ENCODE results near the gene FOXJ1. TPM values are rescaled to one million over a fixed set of nuclear protein-coding genes. Genes with fewer than 3 reads are reported as not detected.

The FOXJ1 gene
- total RNA-seq, 1 donor from 2014 or later, result not detected

DNA sequence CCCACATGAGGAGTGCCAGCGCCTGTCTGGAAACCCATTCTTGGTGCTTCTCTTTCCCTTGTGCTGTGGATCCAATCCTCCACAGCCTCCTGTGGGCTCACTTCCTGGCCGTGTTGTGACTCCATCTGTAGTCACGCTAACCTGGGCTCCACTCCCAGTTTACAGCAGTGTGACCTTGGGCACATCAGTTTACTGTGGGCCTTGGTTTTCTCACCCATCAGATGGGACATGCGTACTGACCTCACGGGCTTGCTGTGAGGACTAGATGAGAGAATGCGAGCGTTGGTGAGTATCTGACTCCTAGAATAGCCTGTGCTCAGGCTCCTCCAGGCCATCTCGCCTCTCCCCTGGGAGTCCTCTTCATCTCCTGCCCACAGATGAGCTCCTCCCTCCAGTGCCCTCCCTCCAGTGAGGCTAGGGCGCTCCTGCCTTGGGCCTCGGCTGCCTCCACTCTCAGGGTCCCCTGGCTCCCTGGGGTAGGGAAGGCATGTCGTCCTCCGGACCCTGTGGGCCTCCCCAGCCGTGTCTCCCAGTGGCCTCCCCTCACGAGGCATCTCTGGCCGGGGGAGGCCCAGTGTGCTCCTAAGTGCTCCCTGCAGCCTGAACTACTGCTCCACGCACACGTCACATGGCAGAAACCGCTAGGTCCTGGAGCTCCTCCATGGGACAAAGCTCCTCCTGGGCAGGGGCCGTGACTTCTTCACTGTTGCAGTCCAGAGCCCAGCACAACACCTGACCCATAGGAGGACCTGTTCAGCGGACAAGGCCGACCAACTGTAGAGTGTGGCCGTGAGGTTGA, 5.2 kb upstream of the FOXJ1 start:
- peaks cover 48% of the 10 kb centered on the region for H3K4me1 ChIP-seq
- H3K9me3 ChIP-seq (replicated peaks), result no peaks in the 10 kb centered on the region
- intact Hi-C loops (cut with micrococcal nuclease), result no loop called here
- H3K27me3 ChIP-seq (ENCODE audit: low read depth), result no peaks in the 10 kb centered on the region
- H3K27ac ChIP-seq (replicated peaks), result peak overlapping the region; percentile 41
- no peak overlapping the region for H3K4me3 ChIP-seq
- TF ChIP-seq, protein P1, sequence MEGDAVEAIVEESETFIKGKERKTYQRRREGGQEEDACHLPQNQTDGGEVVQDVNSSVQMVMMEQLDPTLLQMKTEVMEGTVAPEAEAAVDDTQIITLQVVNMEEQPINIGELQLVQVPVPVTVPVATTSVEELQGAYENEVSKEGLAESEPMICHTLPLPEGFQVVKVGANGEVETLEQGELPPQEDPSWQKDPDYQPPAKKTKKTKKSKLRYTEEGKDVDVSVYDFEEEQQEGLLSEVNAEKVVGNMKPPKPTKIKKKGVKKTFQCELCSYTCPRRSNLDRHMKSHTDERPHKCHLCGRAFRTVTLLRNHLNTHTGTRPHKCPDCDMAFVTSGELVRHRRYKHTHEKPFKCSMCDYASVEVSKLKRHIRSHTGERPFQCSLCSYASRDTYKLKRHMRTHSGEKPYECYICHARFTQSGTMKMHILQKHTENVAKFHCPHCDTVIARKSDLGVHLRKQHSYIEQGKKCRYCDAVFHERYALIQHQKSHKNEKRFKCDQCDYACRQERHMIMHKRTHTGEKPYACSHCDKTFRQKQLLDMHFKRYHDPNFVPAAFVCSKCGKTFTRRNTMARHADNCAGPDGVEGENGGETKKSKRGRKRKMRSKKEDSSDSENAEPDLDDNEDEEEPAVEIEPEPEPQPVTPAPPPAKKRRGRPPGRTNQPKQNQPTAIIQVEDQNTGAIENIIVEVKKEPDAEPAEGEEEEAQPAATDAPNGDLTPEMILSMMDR (IDR thresholded peaks at IDR 0.05; ENCODE audit: borderline replicate concordance), result no peak
- peaks cover 5% of the 10 kb centered on the region for H3K36me3 ChIP-seq
- DNase-seq, result no peak

DNA sequence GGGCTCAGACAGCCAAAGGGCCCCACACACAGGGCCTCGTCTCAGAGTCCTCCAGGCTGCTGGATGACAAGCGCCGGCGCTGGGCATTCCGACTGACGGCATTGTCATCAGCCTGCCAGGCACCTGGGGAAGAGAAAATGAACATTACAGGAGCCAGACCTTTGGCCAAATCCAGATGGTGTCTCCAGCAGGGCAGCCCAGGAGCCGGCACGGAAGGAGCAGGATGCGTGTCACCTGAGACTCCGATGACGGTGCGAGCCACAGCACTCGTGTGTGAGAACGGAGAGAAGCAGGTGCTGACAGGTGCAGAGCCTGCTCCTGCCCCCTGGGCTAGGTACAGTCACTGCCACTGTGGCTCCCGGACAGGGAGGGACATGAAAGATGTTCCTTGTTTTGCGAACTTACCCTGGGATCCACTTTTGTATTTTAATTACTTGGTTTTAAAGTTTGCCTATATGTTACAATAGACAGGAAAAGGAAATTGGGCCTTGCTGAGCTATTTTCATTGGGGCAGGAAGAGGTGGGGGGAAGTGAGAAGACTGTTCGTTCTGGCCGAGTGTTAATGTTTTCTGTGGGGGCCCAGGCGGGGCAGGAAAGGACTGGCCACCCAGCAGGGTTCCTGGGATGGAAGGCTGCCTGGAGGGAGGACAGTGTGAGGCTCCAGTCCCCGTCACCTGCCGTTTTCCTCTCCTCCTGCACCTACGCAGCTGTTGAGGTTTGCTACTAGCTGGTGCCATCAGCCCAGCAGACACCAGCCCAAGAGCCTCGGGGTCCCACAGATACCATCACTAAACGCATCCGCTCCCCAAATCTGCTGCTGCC, 4.4 kb upstream of the FOXJ1 start:
- Histone ChIP-seq H3K27ac (replicated peaks) (peak overlapping the region; percentile 41), H3K4me1 (peaks cover 56% of the 10 kb centered on the region), H3K4me3 (peak overlapping the region; percentile 25), H3K36me3 (no peaks in the 10 kb centered on the region), H3K9me3 (replicated peaks) (no peaks in the 10 kb centered on the region), H3K27me3 (ENCODE audit: low read depth) (peaks cover 6% of the 10 kb centered on the region)
- DNase-seq, result no peak
- intact Hi-C loops (cut with micrococcal nuclease), result no loop called here
- TF ChIP-seq, protein P1 (IDR thresholded peaks at IDR 0.05; ENCODE audit: borderline replicate concordance), result no peak

DNA sequence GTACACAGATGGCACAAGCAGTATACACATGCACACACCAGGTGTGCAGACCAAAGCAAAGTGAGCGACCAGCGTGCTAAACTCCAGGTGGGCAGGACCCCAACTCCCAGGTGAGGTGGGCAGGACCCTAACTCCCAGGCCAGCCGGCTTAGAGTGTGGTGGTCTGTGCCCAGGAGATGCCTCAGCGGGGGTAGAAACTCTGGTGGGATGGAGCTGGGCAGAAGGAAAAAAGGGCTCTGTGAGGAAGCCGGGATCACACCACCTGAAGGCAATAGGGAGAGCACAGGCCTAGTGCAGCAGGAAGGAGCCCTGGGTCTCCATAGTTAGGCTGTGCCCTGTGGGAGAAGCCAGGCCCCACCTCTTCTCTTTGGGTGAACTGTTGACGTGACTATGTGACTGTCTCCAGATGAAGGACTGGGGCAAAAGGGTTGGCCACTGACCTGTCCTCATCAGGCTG, 1.6 kb upstream of the FOXJ1 start:
- Histone ChIP-seq H3K27ac (replicated peaks) (no peak overlapping the region), H3K4me1 (peaks cover 73% of the 10 kb centered on the region), H3K4me3 (no peak overlapping the region), H3K36me3 (no peaks in the 10 kb centered on the region), H3K27me3 (ENCODE audit: low read depth) (peaks cover 34% of the 10 kb centered on the region), H3K9me3 (replicated peaks) (no peaks in the 10 kb centered on the region)
- intact Hi-C loops (cut with micrococcal nuclease), result no loop called here
- TF ChIP-seq, protein P1 (IDR thresholded peaks at IDR 0.05; ENCODE audit: borderline replicate concordance), result no peak
- DNase-seq, result no peak

DNA sequence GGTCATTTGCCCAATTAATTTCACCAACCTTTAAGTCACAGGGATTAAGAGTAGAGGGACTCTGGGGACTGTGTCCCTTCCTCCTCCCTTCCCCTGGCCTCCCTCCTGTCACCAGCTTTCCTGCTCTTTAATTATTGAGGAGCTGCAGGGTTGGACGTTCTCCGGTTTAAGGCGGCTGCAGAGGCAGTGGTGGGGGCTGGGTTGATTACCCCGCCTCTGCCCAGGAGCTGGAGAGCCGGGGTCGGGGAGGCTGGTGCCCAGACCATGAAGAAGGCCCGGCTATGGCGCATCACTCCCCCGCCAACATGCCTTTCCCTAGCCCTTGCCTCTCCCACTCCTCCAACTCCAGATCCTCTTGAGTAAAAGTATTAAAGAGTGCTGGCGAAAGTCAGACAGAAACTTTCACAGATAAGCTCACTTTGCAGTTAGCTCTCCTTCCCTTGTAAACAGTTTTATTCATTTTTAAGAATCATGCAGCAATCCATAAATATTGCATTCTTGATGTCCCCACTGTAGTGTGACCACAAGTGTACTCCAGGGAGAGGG, 1.1 kb upstream of the FOXJ1 start:
- DNase-seq, result no peak
- peak overlapping the region; percentile 67 for H3K4me3 ChIP-seq
- peaks cover 72% of the 10 kb centered on the region for H3K4me1 ChIP-seq
- H3K9me3 ChIP-seq (replicated peaks), result no peaks in the 10 kb centered on the region
- TF ChIP-seq, protein P1 (IDR thresholded peaks at IDR 0.05; ENCODE audit: borderline replicate concordance), result no peak
- H3K27me3 ChIP-seq (ENCODE audit: low read depth), result peaks cover 39% of the 10 kb centered on the region
- intact Hi-C loops (cut with micrococcal nuclease), result no loop called here
- no peak overlapping the region for H3K27ac ChIP-seq (replicated peaks)
- H3K36me3 ChIP-seq, result no peaks in the 10 kb centered on the region

DNA sequence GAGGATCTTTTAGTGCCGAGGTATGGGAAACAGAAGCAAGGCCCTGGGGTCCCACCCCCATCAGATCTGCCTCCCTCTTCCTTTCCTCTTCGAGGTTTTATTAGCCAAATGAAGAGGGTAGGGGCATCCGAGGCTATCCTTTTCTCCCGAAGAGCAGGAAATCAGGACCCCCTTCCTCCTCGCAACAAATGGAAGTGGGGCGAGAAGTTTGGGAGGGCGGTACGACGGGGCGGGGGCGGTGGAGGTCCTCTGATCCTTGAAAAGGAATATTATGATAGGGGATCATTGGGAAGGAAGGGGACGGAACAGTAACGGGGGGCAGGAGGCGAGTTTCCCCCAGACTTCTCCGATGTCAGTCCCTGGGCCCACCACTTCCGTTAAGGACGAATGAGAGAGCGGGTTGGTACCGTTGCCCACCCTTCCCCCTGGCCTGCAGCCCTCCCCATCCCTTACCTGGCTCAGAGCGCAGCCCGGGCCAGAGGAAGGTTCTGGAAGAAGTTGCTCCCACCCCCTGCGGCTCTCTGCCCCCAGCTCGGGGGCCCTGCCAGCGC, 309 bp downstream of the FOXJ1 start:
- Histone ChIP-seq H3K27ac (replicated peaks) (no peak overlapping the region), H3K4me3 (peak overlapping the region; percentile 67), H3K9me3 (replicated peaks) (no peaks in the 10 kb centered on the region), H3K36me3 (no peaks in the 10 kb centered on the region), H3K27me3 (ENCODE audit: low read depth) (peaks cover 53% of the 10 kb centered on the region), H3K4me1 (peaks cover 62% of the 10 kb centered on the region)
- DNase-seq, result no peak
- TF ChIP-seq, protein P1 (IDR thresholded peaks at IDR 0.05; ENCODE audit: borderline replicate concordance), result no peak
- intact Hi-C loops (cut with micrococcal nuclease), result no loop called here

Data from left ventricle myocardium inferior (tissue), 1 donor.